HEK293 (cell line): ENCODE measurements around the gene MRGPRD.

ENCODE experiments used
- CTCF ChIA-PET: fragments of 350-600 bp; formaldehyde crosslinking; extraction: SDS; loops from one replicate; lab custom pipeline; 2021; ENCODE audit warnings: antibody characterized with exemption; lab: Yijun Ruan, JAX
- POLR2A ChIA-PET: fragments of 300-600 bp; formaldehyde crosslinking; extraction: SDS; loops from one replicate; lab custom pipeline; 2020; ENCODE audit warnings: antibody characterized with exemption, inconsistent platforms; lab: Yijun Ruan, JAX
- H3K27ac ChIP-seq: fragments of 200-500 bp; sonication (Bioruptor generic); 2 replicates; pipeline ENCODE4 v1.5.1; 2014; ENCODE audit warnings: low read depth, low read length, control low read depth, inconsistent platforms; ENCODE audit errors: extremely low read depth
- H3K36me3 ChIP-seq, 2 experiments: fragments of 200-500 bp in 1 of 2; sonication (Bioruptor generic) in 1 of 2; 1 replicate in 1 of 2; 2 replicates in 1 of 2; pipeline ENCODE4 v1.5.1; 2014 to 2017; ENCODE audit warnings: inconsistent platforms in 2 of 2, low read length in 2 of 2; ENCODE audit not compliant: control insufficient read depth in 2 of 2, insufficient read depth in 1 of 2
- H3K4me1 ChIP-seq: fragments of 200-500 bp; sonication (Bioruptor generic); 2 replicates; pipeline ENCODE4 v1.5.1; 2014; ENCODE audit warnings: mild to moderate bottlenecking, low read length, inconsistent platforms; ENCODE audit not compliant: control insufficient read depth, insufficient read depth
- H3K4me3 ChIP-seq: 2 replicates; pipeline ENCODE4 v1.5.1; 2011; ENCODE audit warnings: low read depth, mild to moderate bottlenecking, control low read depth, low read length, moderate library complexity
- H3K9me3 ChIP-seq: fragments of 200-500 bp; sonication (Bioruptor generic); 2 replicates; pipeline ENCODE4 v1.5.1; 2014; ENCODE audit warnings: low read depth, low read length, inconsistent platforms; ENCODE audit not compliant: control insufficient read depth, insufficient read depth
- HOXA7 ChIP-seq: sonication (generic); formaldehyde crosslinking; IDR thresholded peaks from 2 replicates; pipeline ENCODE4 v1.8.1; 2022; ENCODE audit warnings: missing genetic modification reagents, borderline replicate concordance
- PRDM1 ChIP-seq: fragments of 450-650 bp; formaldehyde crosslinking; IDR thresholded peaks from 2 replicates; pipeline ENCODE4; 2016; ENCODE audit warnings: missing biosample characterization, missing genetic modification characterization
- PRDM6 ChIP-seq: fragments of 450-650 bp; formaldehyde crosslinking; IDR thresholded peaks from 2 replicates; pipeline ENCODE4 v1.5.1; 2017; ENCODE audit warnings: missing biosample characterization, missing genetic modification characterization
- TRIM28 ChIP-seq: IDR thresholded peaks from 2 replicates; pipeline ENCODE4 v1.6.1; 2011; ENCODE audit warnings: low read length, control low read depth, borderline replicate concordance
- YY1 ChIP-seq: fragments of 450-650 bp; formaldehyde crosslinking; IDR thresholded peaks from 2 replicates; pipeline ENCODE4 v1.5.1; 2018; ENCODE audit warnings: missing biosample characterization, missing genetic modification characterization
- ZBTB10 ChIP-seq: fragments of 450-650 bp; formaldehyde crosslinking; IDR thresholded peaks from 2 replicates; pipeline ENCODE4 v1.5.1; 2016; ENCODE audit warnings: missing biosample characterization, missing genetic modification characterization
- ZBTB44 ChIP-seq: fragments of 450-650 bp; IDR thresholded peaks from 2 replicates; pipeline ENCODE4 v1.5.1; 2018; ENCODE audit warnings: missing biosample characterization, mild to moderate bottlenecking, missing genetic modification characterization
- ZFP41 ChIP-seq: fragments of 450-650 bp; formaldehyde crosslinking; IDR thresholded peaks from 2 replicates; pipeline ENCODE4 v1.5.1; 2016; ENCODE audit warnings: missing biosample characterization, missing genetic modification characterization, borderline replicate concordance
- ZNF23 ChIP-seq: fragments of 450-650 bp; formaldehyde crosslinking; IDR thresholded peaks from 2 replicates; pipeline ENCODE4 v1.5.1; 2016; ENCODE audit warnings: missing biosample characterization, missing genetic modification characterization, borderline replicate concordance
- ZNF24 ChIP-seq: fragments of 450-650 bp; formaldehyde crosslinking; IDR thresholded peaks from 2 replicates; pipeline ENCODE4 v1.5.1; 2016; ENCODE audit warnings: missing biosample characterization, missing genetic modification characterization
- ZNF26 ChIP-seq: fragments of 450-650 bp; formaldehyde crosslinking; IDR thresholded peaks from 2 replicates; pipeline ENCODE4 v1.5.1; 2016; ENCODE audit warnings: missing biosample characterization, missing genetic modification characterization
- ZNF311 ChIP-seq: fragments of 450-650 bp; formaldehyde crosslinking; IDR thresholded peaks from 2 replicates; pipeline ENCODE4 v1.5.1; 2017; ENCODE audit warnings: missing biosample characterization, missing genetic modification characterization, borderline replicate concordance
- ZNF404 ChIP-seq: fragments of 450-650 bp; formaldehyde crosslinking; IDR thresholded peaks from 2 replicates; pipeline ENCODE4 v1.5.1; 2017; ENCODE audit warnings: missing biosample characterization, missing genetic modification characterization
- ZNF529 ChIP-seq: fragments of 450-650 bp; formaldehyde crosslinking; IDR thresholded peaks from 2 replicates; pipeline ENCODE4 v1.5.1; 2017; ENCODE audit warnings: missing genetic modification characterization, missing biosample characterization; ENCODE audit not compliant: insufficient replicate concordance
- ZNF596 ChIP-seq: fragments of 450-650 bp; IDR thresholded peaks from 2 replicates; pipeline ENCODE4 v1.5.0; 2018; ENCODE audit warnings: missing biosample characterization, mild to moderate bottlenecking, missing genetic modification characterization, moderate library complexity
- ZNF654 ChIP-seq: fragments of 450-650 bp; formaldehyde crosslinking; IDR thresholded peaks from 2 replicates; pipeline ENCODE4 v1.5.1; 2016; ENCODE audit warnings: low read depth, missing biosample characterization, missing genetic modification characterization
- ZNF658 ChIP-seq: fragments of 450-650 bp; formaldehyde crosslinking; IDR thresholded peaks from 2 replicates; pipeline ENCODE4; 2016; ENCODE audit warnings: missing biosample characterization, missing genetic modification characterization
- ZNF76 ChIP-seq: fragments of 450-650 bp; formaldehyde crosslinking; IDR thresholded peaks from 2 replicates; pipeline ENCODE4; 2016; ENCODE audit warnings: low read depth, missing biosample characterization, missing genetic modification characterization, borderline replicate concordance
- ZNF792 ChIP-seq: fragments of 450-650 bp; formaldehyde crosslinking; IDR thresholded peaks from 2 replicates; pipeline ENCODE4 v1.5.1; 2016; ENCODE audit warnings: missing biosample characterization, missing genetic modification characterization
- ZNF830 ChIP-seq: fragments of 450-650 bp; IDR thresholded peaks from 2 replicates; pipeline ENCODE4 v1.5.0; 2018; ENCODE audit warnings: missing biosample characterization, missing genetic modification characterization, low read depth, mild to moderate bottlenecking, moderate library complexity
- TF ChIP-seq, protein P1 (sequence below): fragments of 450-650 bp; formaldehyde crosslinking; IDR thresholded peaks from 2 replicates; pipeline ENCODE4; 2016; ENCODE audit warnings: missing biosample characterization, missing genetic modification characterization

Gene MRGPRD

DNA sequence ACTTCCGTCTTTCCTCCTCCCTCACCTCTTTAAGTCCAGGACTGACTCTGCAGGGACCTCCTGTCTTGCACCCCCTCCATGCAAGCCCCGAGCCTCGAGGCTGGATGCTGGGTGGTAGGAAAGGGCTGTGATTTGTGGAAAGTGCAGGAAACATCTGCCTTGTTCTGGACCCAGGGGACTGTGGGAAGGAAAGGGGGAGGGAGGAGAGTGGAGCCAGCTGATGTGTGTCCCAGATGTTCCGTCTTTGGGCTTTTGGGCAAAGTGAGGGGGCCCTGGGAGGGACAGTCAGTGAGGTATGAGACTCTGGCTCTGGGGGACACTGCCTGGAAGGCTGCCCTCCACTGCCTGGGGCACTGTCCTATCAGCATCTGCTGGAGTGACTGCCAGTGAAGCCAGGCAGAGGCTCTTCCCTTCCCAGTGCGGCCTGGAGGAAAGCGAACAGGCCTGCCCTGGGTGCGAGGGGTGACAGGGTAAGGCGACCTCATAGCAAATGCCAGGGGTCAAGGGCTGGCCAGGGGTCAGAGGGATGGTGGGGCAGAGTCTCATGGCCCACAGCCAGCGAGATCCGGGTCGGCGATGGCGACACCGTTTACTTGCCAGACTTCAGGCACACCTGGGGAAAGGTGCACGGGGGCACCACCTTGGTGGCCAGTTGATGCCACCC, 1.7 kb downstream of the MRGPRD start (continued):
- no peak for TF ChIP-seq HOXA7
- TF ChIP-seq ZNF76 (tag by site-specific recombination), result no peak
- TF ChIP-seq ZNF830, result no peak
- no peak for TF ChIP-seq ZNF658
- TF ChIP-seq, all 188 proteins: peak for 0

GRCh38 chr11:68978626-68978930, 2.2 kb downstream of the MRGPRD start:
- Histone ChIP-seq H3K36me3 (no peaks in the 10 kb centered on the region), H3K4me3 (no peak overlapping the region), H3K9me3 (no peaks in the 10 kb centered on the region), H3K4me1 (no peaks in the 10 kb centered on the region), H3K27ac (no peak overlapping the region)
- CTCF ChIA-PET, result interaction anchor here (1.2 kb wide), 1 partner anchor 23 kb away, joined by 3 read pairs; no protein-coding TSS in a partner anchor
- POLR2A ChIA-PET, result no interaction called here
- no peak for TF ChIP-seq ZBTB44 (tag by site-specific recombination)
- no peak for TF ChIP-seq ZNF24
- TF ChIP-seq ZNF23 (tag by site-specific recombination), result no peak
- TF ChIP-seq TRIM28, result no peak
- no peak for TF ChIP-seq ZBTB10 (tag by site-specific recombination)
- no peak for TF ChIP-seq YY1 (tag by site-specific recombination)
- no peak for TF ChIP-seq ZFP41 (tag by site-specific recombination)
- TF ChIP-seq ZNF311 (tag by site-specific recombination), result no peak
- no peak for TF ChIP-seq ZNF26 (tag by site-specific recombination)
- TF ChIP-seq ZNF654 (tag by site-specific recombination), result no peak
- TF ChIP-seq ZNF792 (tag by site-specific recombination), result no peak
- no peak for TF ChIP-seq ZNF529 (tag by site-specific recombination)
- TF ChIP-seq PRDM1 (tag by site-specific recombination), result no peak
- no peak for TF ChIP-seq ZNF76 (tag by site-specific recombination)
- TF ChIP-seq, protein P1, sequence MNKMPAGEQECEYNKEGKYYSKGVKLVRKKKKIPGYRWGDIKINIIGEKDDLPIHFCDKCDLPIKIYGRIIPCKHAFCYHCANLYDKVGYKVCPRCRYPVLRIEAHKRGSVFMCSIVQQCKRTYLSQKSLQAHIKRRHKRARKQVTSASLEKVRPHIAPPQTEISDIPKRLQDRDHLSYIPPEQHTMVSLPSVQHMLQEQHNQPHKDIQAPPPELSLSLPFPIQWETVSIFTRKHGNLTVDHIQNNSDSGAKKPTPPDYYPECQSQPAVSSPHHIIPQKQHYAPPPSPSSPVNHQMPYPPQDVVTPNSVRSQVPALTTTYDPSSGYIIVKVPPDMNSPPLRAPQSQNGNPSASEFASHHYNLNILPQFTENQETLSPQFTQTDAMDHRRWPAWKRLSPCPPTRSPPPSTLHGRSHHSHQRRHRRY (tag by site-specific recombination), result no peak
- no peak for TF ChIP-seq ZNF596
- no peak for TF ChIP-seq ZNF404 (tag by site-specific recombination)
- TF ChIP-seq PRDM6, result no peak
